HG03108 (cell line): ENCODE data around the gene TMEM119.
"Not testable (repeated sequence)": the region's sequence is repeated elsewhere in the genome, so short reads cannot be mapped to it uniquely, and the experiment has no call there.

Experiments used
- ATAC-seq: cut with Tn5 transposase; IDR thresholded peaks from one replicate; pipeline ENCODE4 v1.9.1; 2021; ENCODE audit warnings: moderate library complexity; ENCODE audit not compliant: unreplicated experiment

Gene TMEM119

DNA sequence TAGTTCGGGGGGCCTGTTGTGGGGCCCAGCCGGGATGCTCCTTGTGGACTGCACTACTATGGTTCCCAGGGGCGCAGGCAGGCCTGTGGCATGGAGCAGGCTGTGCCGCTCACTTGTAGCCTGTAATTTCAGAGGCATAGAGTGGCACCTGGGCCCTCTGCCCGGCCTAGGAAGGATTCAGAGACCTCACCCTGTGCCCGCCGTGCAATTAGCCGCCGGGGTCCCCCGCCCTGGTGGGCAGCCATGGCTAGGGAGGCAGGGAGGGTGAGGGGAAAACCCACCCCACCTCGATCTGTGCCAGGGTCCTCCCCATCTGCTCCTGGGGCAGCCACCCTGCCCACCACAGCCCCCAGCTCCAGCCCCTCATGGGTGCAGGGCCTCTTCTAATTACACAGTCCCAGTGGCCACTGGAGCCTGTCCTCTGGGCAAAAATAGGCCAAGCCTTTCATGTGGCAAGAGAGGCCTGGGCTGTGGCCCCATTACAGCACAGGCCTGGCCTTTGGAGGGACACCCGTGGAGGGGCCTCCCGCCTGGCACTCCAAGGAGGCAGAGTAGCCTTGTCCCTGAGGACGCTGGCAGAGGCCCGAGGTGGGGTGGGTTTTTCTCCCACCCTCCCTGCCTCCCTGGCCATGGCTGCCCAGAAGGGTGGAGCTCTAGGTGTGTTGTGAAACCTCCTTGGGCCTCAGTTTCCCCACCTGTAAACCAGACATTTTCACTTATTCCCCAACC is 5.3 kb upstream of the TMEM119 start:
- ATAC-seq: no peak

GRCh38 chr12:108602209-108602705 is 4.4 kb upstream of the TMEM119 start:
- ATAC-seq: no peak

- ATAC-seq: no peak
Measured at GRCh38 chr12:108600702-108601007, 2.8 kb upstream of the TMEM119 start.

DNA sequence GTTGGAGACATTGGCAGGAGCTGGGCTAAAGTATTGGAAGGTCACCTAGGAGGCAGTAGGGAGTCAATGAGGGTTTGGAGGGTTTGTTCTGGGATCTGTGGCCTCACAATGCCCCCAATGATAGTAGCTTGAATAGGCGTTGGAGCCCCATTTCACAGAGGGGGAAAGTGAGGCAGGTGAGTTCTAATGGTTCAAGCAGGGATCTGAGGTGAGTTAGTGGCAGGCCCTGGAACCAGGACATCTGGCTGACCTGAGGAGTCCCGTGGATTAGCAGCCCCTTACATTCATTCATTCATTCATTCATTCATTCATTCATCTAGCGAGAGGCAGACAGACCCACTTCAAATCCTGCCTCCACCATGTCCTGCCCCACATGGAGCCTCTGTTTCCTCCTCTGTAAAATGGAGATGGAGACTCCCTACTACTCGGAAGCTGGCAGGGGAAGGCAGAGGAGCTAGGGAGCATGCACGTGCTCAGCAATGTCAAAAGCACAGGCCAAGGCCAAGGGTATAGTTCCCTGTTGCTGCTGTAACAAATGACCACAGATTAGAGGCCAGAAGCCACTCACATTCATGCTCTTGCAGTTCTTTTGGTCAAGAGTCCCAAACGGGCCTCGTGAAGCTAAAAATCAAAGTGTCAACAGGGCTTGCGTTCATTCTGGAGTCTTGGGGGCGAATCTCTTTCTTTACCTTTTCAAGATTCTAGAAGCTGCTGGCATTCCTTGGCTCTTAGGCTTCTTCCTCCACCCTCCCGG is 2.2 kb upstream of the TMEM119 start:
- no peak for ATAC-seq

GRCh38 chr12:108599541-108599940 is 1.7 kb upstream of the TMEM119 start:
- ATAC-seq: no peak

GRCh38 chr12:108598553-108599250 is 818 bp upstream of the TMEM119 start:
- ATAC-seq: no peak

DNA sequence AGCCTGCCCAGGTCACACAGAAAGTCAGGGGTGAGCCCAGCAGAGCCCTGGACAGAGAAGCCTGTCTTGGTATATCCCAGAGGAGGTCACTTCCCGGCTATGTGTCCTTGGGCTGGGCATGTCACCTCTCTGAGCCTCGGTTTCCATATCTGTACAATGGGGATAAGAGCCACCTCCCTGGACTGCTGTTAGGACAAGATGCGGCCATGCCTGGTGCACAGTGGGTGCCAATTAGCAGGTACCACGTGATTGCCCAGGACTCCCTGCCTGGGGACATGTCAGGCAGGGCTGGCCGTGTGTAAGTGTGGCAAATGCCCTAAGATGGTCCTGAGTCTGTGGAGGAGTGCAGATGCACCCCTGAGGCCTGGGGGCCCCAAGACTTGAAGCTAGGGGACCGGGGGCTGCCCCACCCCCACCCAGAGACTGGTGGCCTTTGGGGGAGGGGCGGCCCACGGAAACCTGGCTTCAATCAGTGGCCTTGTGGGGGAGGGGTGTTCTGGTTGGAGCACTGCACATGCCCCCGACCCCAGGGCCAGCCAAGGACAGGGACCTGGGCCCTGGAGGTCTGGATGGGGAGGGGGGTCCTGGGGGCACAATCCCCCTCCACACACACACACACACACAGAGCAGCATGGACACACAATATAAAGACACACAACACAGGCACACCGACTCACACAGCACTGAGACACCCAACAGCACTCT is 878 bp downstream of the TMEM119 start:
- ATAC-seq: no peak

- ATAC-seq: no peak
Measured at GRCh38 chr12:108595711-108596647, 1.9 kb downstream of the TMEM119 start.

GRCh38 chr12:108594960-108595710 is 2.7 kb downstream of the TMEM119 start:
- no peak for ATAC-seq

DNA sequence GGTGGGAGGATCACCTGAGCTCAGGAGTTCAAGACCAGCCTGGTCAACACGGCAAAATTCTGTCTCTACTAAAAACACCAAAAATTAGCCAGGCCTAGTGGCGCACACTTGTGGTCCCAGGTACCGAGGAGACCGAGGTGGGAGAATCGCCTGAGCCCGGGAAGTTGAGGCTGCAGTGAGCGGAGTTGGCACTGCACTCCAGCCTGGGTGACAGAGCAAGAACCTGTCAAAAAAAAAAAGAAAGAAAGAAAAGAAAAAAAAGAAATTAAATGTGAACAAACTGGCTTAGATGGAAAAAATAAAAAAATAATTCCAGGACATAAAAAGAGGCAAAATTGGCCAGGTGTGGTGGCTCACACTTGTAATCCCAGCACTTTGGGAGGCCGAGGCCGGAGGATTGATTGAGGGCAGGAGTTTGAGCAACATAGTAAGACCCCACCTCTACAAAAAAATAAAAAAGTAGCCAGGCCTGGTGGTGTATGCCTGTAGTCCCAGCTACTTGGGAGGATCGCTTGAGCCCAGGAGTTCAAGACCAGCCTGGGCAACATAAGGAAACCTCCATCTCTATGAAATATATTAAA is 3.5 kb downstream of the TMEM119 start:
- ATAC-seq: no peak

GRCh38 chr12:108592033-108592909 is 5.6 kb downstream of the TMEM119 start:
- ATAC-seq: no peak

GRCh38 chr12:108591267-108591980 is 6.5 kb downstream of the TMEM119 start:
- no peak for ATAC-seq

- not testable (repeated sequence) for ATAC-seq
Measured at GRCh38 chr12:108590463-108590862, 7.4 kb downstream of the TMEM119 start.

GRCh38 chr12:108589840-108590229 is 8.0 kb downstream of the TMEM119 start:
- ATAC-seq: no peak

- ATAC-seq: no peak
Measured at GRCh38 chr12:108589028-108589839, 8.7 kb downstream of the TMEM119 start.

GRCh38 chr12:108587826-108588225 is 10.1 kb downstream of the TMEM119 start:
- no peak for ATAC-seq

DNA sequence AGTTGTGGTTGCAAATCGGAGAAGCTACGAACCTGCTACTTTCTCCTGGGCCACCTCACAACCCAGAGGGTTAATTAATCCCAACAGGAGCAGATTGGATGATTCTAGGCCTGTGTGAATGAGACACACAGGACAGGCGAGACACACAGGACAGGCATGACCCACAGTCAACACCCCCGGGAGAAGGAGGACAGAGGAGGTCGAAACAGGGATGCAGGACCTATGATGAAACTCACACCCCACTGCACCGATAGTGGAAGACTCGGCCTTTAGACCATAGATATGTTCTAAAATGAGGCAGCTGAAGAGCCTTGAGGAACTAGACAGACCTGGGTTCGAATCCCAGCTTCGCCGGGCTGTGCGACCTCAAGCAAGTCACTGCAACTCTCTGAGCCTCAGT is 11.6 kb downstream of the TMEM119 start:
- no peak for ATAC-seq
